ACC112 (cell line): ENCODE results near the gene SMG6.
A peak's percentile ranks its signal among the peaks of the same experiment; 100 is the strongest.

Source experiments
- H2AFZ ChIP-seq: fragments of 200-600 bp; sonication (generic); one replicate; pipeline ENCODE4 v1.6.0; 2017; ENCODE audit warnings: antibody characterized with exemption, low read length; ENCODE audit not compliant: unreplicated experiment
- H3K27ac ChIP-seq: fragments of 200-600 bp; sonication (generic); 2 replicates; pipeline ENCODE4 v1.5.1; 2014; ENCODE audit warnings: low read depth, mild to moderate bottlenecking, antibody characterized with exemption, low read length, moderate library complexity
- H3K27me3 ChIP-seq: fragments of 200-600 bp; sonication (generic); 2 replicates; pipeline ENCODE4 v1.6.1; 2014; ENCODE audit warnings: mild to moderate bottlenecking, antibody characterized with exemption, low read length, moderate library complexity, mixed read lengths; ENCODE audit not compliant: insufficient read depth
- H3K36me3 ChIP-seq: fragments of 200-600 bp; sonication (generic); 2 replicates; pipeline ENCODE4 v1.6.1; 2016; ENCODE audit warnings: mild to moderate bottlenecking, antibody characterized with exemption, low read length, moderate library complexity, mixed read lengths; ENCODE audit not compliant: insufficient read depth
- H3K4me1 ChIP-seq: fragments of 200-600 bp; sonication (generic); one replicate; pipeline ENCODE4 v1.6.1; 2016; ENCODE audit warnings: low read length, mixed read lengths; ENCODE audit not compliant: insufficient read depth, unreplicated experiment, control insufficient read depth
- H3K4me3 ChIP-seq: fragments of 200-600 bp; sonication (generic); 2 replicates; pipeline ENCODE4 v1.5.1; 2014; ENCODE audit warnings: mild to moderate bottlenecking, low read depth, low read length
- H3K79me2 ChIP-seq: fragments of 200-600 bp; sonication (generic); one replicate; pipeline ENCODE4 v1.6.0; 2016; ENCODE audit warnings: low read length; ENCODE audit not compliant: control insufficient read depth, unreplicated experiment, insufficient read depth

SMG6 gene

GRCh38 chr17:2178798-2179501 lies 124.6 kb downstream of the SMG6 start:
- H3K27me3 ChIP-seq, result no peaks in the 10 kb centered on the region
- no peak overlapping the region for H2AFZ ChIP-seq
- H3K4me1 ChIP-seq, result peaks cover 82% of the 10 kb centered on the region

GRCh38 chr17:2177235-2177811 lies 126.3 kb downstream of the SMG6 start:
- Histone ChIP-seq H2AFZ (no peak overlapping the region), H3K27me3 (no peaks in the 10 kb centered on the region), H3K79me2 (no peaks in the 10 kb centered on the region), H3K27ac (no peak overlapping the region), H3K4me3 (no peak overlapping the region), H3K4me1 (peaks cover 96% of the 10 kb centered on the region), H3K36me3 (no peaks in the 10 kb centered on the region; the same call in 1 of the 2 replicates)

More at GRCh38 chr17:2178798-2179501, 124.6 kb downstream of the SMG6 start:
- Histone ChIP-seq H3K79me2 (no peaks in the 10 kb centered on the region), H3K4me3 (peak overlapping the region; percentile 4; the same call in 1 of the 2 replicates), H3K27ac (peak overlapping the region; percentile 62), H3K36me3 (no peaks in the 10 kb centered on the region; the same call in 1 of the 2 replicates)

- no peaks in the 10 kb centered on the region; the same call in 1 of the 2 replicates for H3K36me3 ChIP-seq
- no peak overlapping the region for H3K4me3 ChIP-seq
- H3K79me2 ChIP-seq, result no peaks in the 10 kb centered on the region
- no peak overlapping the region for H3K27ac ChIP-seq
- no peaks in the 10 kb centered on the region for H3K27me3 ChIP-seq
- H3K4me1 ChIP-seq, result peaks cover 96% of the 10 kb centered on the region
- no peak overlapping the region for H2AFZ ChIP-seq
Observed at GRCh38 chr17:2176499-2177169, 127.0 kb downstream of the SMG6 start.

GRCh38 chr17:2175294-2175628 lies 128.3 kb downstream of the SMG6 start:
- Histone ChIP-seq H3K27me3 (no peaks in the 10 kb centered on the region), H3K4me1 (peaks cover 87% of the 10 kb centered on the region), H3K36me3 (peaks cover 3% of the 10 kb centered on the region; the same call in 1 of the 2 replicates), H3K27ac (peak overlapping the region; percentile 86), H2AFZ (no peak overlapping the region), H3K4me3 (peak overlapping the region; percentile 12), H3K79me2 (no peaks in the 10 kb centered on the region)

- Histone ChIP-seq H3K79me2 (no peaks in the 10 kb centered on the region), H3K36me3 (peaks cover 7% of the 10 kb centered on the region; the same call in 1 of the 2 replicates), H3K4me3 (peak overlapping the region; percentile 12), H3K4me1 (peaks cover 81% of the 10 kb centered on the region), H3K27me3 (no peaks in the 10 kb centered on the region), H3K27ac (peak overlapping the region; percentile 86), H2AFZ (no peak overlapping the region)
Observed at GRCh38 chr17:2174468-2175293, 128.9 kb downstream of the SMG6 start.

GRCh38 chr17:2174014-2174413 lies 129.6 kb downstream of the SMG6 start:
- Histone ChIP-seq H3K27ac (peak overlapping the region; percentile 86), H3K36me3 (peaks cover 10% of the 10 kb centered on the region; the same call in 1 of the 2 replicates), H3K4me3 (0 out of 2 replicates have a peak overlapping the region, but pooled peaks have one; percentile 12), H3K27me3 (no peaks in the 10 kb centered on the region), H3K4me1 (peaks cover 74% of the 10 kb centered on the region), H2AFZ (no peak overlapping the region), H3K79me2 (no peaks in the 10 kb centered on the region)

GRCh38 chr17:2172999-2173398 lies 130.6 kb downstream of the SMG6 start:
- peaks cover 64% of the 10 kb centered on the region for H3K4me1 ChIP-seq
- H2AFZ ChIP-seq, result no peak overlapping the region
- H3K79me2 ChIP-seq, result no peaks in the 10 kb centered on the region
- H3K36me3 ChIP-seq, result peaks cover 10% of the 10 kb centered on the region; the same call in 1 of the 2 replicates
- H3K27me3 ChIP-seq, result no peaks in the 10 kb centered on the region
- no peak overlapping the region for H3K4me3 ChIP-seq
- peak overlapping the region; percentile 86 for H3K27ac ChIP-seq

- Histone ChIP-seq H3K79me2 (no peaks in the 10 kb centered on the region), H3K27ac (peak overlapping the region; percentile 86), H3K4me3 (peak overlapping the region; percentile 27), H3K36me3 (peaks cover 10% of the 10 kb centered on the region; the same call in 1 of the 2 replicates), H3K27me3 (no peaks in the 10 kb centered on the region), H2AFZ (peak overlapping the region; percentile 76), H3K4me1 (peaks cover 57% of the 10 kb centered on the region)
Observed at GRCh38 chr17:2172077-2172851, 131.3 kb downstream of the SMG6 start.

GRCh38 chr17:2171702-2172076 lies 131.9 kb downstream of the SMG6 start:
- peak overlapping the region; percentile 86 for H3K27ac ChIP-seq
- peak overlapping the region; percentile 76 for H2AFZ ChIP-seq
- no peaks in the 10 kb centered on the region for H3K79me2 ChIP-seq
- H3K27me3 ChIP-seq, result no peaks in the 10 kb centered on the region
- peaks cover 52% of the 10 kb centered on the region for H3K4me1 ChIP-seq
- peak overlapping the region; percentile 27 for H3K4me3 ChIP-seq
- H3K36me3 ChIP-seq, result peaks cover 10% of the 10 kb centered on the region; the same call in 1 of the 2 replicates
